ENCODE measurements around the gene ARRB1. TPM values are rescaled to one million over a fixed set of nuclear protein-coding genes. Genes with fewer than 3 reads are reported as not detected.
A peak's percentile ranks its signal among the peaks of the same experiment; 100 is the strongest.
"Not testable (repeated sequence)": the region's sequence is repeated elsewhere in the genome, so short reads cannot be mapped to it uniquely, and the experiment has no call there.

ARRB1 gene
- polyA plus RNA-seq, 4 donors, result 20.0 to 41.5 (median 31.1) TPM

DNA sequence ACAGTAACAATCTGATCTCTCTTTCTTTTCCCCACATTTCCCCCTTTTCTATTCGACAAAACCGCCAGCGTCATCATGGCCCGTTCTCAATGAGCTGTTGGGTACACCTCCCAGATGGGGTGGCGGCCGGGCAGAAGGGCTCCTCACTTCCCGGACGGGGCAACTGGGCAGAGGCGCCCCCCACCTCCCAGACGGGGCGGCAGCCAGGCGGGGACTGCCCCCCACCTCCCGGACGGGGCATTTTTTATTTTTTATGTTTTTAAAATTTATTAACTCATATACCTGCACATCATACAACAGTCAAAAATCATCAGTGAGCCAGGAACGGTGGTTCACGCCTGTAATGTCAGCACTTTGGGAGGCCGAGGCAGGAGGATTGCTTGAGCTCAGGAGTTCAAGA is 27.3 kb upstream of the ARRB1 start:
- H3K27ac ChIP-seq (ENCODE audit: low read depth in 1 of 3, low read length in 2 of 3), result peak overlapping the region in 1 of 3 donors; percentile 56

GRCh38 chr11:75376175-75376574 is 24.7 kb upstream of the ARRB1 start:
- Histone ChIP-seq H3K4me3 (ENCODE audit: low read depth in 1 of 3, low read length in 3 of 3) (no peak overlapping the region), H3K9me3 (ENCODE audit: control insufficient read depth in 2 of 2, insufficient read depth in 1 of 2, low read depth in 1 of 2, low read length in 1 of 2) (no peaks in the 10 kb centered on the region), H3K4me1 (ENCODE audit: control insufficient read depth in 3 of 3, insufficient read depth in 2 of 3, low read depth in 1 of 3, low read length in 2 of 3) (peaks cover 4 to 40% (median 9%) of the 10 kb centered on the region in 3 donors), H3K27me3 (ENCODE audit: control insufficient read depth in 3 of 3, insufficient read depth in 3 of 3, low read length in 3 of 3) (no peaks in the 10 kb centered on the region), H3K27ac (ENCODE audit: low read depth in 1 of 3, low read length in 2 of 3) (peak overlapping the region in 1 of 3 donors; percentile 9), H3K36me3 (ENCODE audit: control insufficient read depth in 3 of 3, insufficient read depth in 2 of 3, low read depth in 1 of 3, low read length in 3 of 3) (no peaks in the 10 kb centered on the region)
- WGBS, 3 donors, result 84 to 89% (median 85%) methylated on average over 9 of the region's 9 CpGs
- DNase-seq (no peak), FAIRE-seq (no peak)

More for the DNA sequence above, 27.3 kb upstream of the ARRB1 start:
- H3K4me1 ChIP-seq (ENCODE audit: control insufficient read depth in 3 of 3, insufficient read depth in 2 of 3, low read depth in 1 of 3, low read length in 2 of 3), result peaks cover 4 to 26% (median 9%) of the 10 kb centered on the region in 3 donors
- not testable (repeated sequence) for FAIRE-seq; H3K36me3 ChIP-seq (ENCODE audit: control insufficient read depth in 3 of 3, insufficient read depth in 2 of 3, low read depth in 1 of 3, low read length in 3 of 3); H3K9me3 ChIP-seq (ENCODE audit: control insufficient read depth in 2 of 2, insufficient read depth in 1 of 2, low read depth in 1 of 2, low read length in 1 of 2); DNase-seq; H3K4me3 ChIP-seq (ENCODE audit: low read depth in 1 of 3, low read length in 3 of 3); H3K27me3 ChIP-seq (ENCODE audit: control insufficient read depth in 3 of 3, insufficient read depth in 3 of 3, low read length in 3 of 3)
- 85 to 92% (median 91%) methylated on average over 17 of the region's 17 CpGs for WGBS, 3 donors

DNA sequence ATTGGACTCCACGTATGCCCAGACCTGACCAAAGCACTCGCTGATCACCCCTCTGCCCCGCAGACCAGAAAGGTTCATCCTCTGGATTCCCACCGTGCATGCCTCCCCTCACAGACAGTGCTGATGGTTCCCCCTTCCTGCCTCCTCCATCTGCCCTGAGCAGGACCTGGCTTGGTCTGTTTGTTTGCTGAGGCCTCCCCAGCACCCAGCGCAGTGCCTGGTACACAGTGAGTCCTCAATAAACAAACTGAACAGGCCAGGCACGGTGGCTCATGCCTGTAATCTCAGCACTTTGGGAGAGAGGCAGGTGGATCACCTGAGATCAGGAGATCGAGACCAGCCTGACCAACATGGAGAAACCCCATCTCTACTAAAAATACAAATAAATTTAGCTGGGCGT is 24.2 kb upstream of the ARRB1 start:
- peaks cover 0 to 35% (median 6%) of the 10 kb centered on the region in 3 donors for H3K4me1 ChIP-seq (ENCODE audit: control insufficient read depth in 3 of 3, insufficient read depth in 2 of 3, low read depth in 1 of 3, low read length in 2 of 3)
- no peak for FAIRE-seq
- 78 to 86% (median 84%) methylated on average over 8 of the region's 8 CpGs for WGBS, 3 donors

DNA sequence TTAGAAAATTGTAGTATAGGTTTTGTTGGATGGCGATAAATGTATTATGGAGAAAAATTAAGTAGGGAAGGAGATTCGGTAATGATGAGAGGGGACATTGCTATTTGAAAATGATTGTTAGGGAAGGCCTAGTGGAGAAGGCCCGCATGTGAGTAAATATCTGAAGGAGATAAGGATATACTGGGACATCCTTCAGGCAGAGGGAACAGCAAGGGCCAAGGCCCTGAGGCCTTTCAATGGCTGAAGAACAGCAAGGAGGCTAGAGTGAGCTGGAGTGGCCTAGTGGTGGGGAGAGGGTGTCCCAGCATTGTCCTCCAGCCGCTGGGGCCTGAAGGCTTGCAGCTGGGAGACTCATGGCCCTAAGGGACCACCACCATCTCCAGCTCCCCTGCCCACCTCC is 23.2 kb upstream of the ARRB1 start:
- DNase-seq, result no peak
- H3K27me3 ChIP-seq (ENCODE audit: control insufficient read depth in 3 of 3, insufficient read depth in 3 of 3, low read length in 3 of 3), result no peaks in the 10 kb centered on the region
- 89 to 93% (median 91%) methylated on average over 3 to 4 of the region's 4 CpGs for WGBS, 3 donors
- no peaks in the 10 kb centered on the region for H3K36me3 ChIP-seq (ENCODE audit: control insufficient read depth in 3 of 3, insufficient read depth in 2 of 3, low read depth in 1 of 3, low read length in 3 of 3)
- H3K27ac ChIP-seq (ENCODE audit: low read depth in 1 of 3, low read length in 2 of 3), result no peak overlapping the region
- H3K9me3 ChIP-seq (ENCODE audit: control insufficient read depth in 2 of 2, insufficient read depth in 1 of 2, low read depth in 1 of 2, low read length in 1 of 2), result no peaks in the 10 kb centered on the region
- H3K4me1 ChIP-seq (ENCODE audit: control insufficient read depth in 3 of 3, insufficient read depth in 2 of 3, low read depth in 1 of 3, low read length in 2 of 3), result peaks cover 0 to 26% (median 6%) of the 10 kb centered on the region in 3 donors
- FAIRE-seq, result no peak
- H3K4me3 ChIP-seq (ENCODE audit: low read depth in 1 of 3, low read length in 3 of 3), result no peak overlapping the region

More for the DNA sequence above, 24.2 kb upstream of the ARRB1 start:
- Histone ChIP-seq H3K9me3 (ENCODE audit: control insufficient read depth in 2 of 2, insufficient read depth in 1 of 2, low read depth in 1 of 2, low read length in 1 of 2) (no peaks in the 10 kb centered on the region), H3K27me3 (ENCODE audit: control insufficient read depth in 3 of 3, insufficient read depth in 3 of 3, low read length in 3 of 3) (no peaks in the 10 kb centered on the region), H3K27ac (ENCODE audit: low read depth in 1 of 3, low read length in 2 of 3) (no peak overlapping the region), H3K36me3 (ENCODE audit: control insufficient read depth in 3 of 3, insufficient read depth in 2 of 3, low read depth in 1 of 3, low read length in 3 of 3) (no peaks in the 10 kb centered on the region), H3K4me3 (ENCODE audit: low read depth in 1 of 3, low read length in 3 of 3) (no peak overlapping the region)
- no peak for DNase-seq

DNA sequence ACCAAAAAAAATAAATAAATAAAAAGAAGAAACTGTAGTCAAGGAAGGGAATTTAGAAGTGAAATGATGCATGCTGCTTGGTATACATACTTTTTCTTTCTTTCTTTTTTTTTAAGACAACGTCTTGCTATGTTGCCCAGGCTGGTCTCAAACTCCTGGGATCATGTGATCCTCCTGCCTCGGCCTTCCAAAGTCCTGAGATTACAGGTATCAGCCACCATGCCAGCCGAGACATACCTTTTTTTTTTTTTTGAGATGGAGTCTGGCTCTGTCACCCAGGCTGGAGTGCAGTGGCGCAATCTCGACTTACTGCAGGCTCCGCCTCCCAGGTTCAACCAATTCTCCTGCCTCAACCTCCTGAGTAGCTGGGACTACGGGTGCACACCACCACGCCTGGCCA is 21.7 kb upstream of the ARRB1 start:
- Histone ChIP-seq H3K9me3 (ENCODE audit: control insufficient read depth in 2 of 2, insufficient read depth in 1 of 2, low read depth in 1 of 2, low read length in 1 of 2) (peaks cover 0 to 5% of the 10 kb centered on the region in 2 donors), H3K27ac (ENCODE audit: low read depth in 1 of 3, low read length in 2 of 3) (peak overlapping the region in 1 of 3 donors; percentile 90), H3K4me1 (ENCODE audit: control insufficient read depth in 3 of 3, insufficient read depth in 2 of 3, low read depth in 1 of 3, low read length in 2 of 3) (peaks cover 0 to 17% (median 2%) of the 10 kb centered on the region in 3 donors), H3K4me3 (ENCODE audit: low read depth in 1 of 3, low read length in 3 of 3) (no peak overlapping the region), H3K36me3 (ENCODE audit: control insufficient read depth in 3 of 3, insufficient read depth in 2 of 3, low read depth in 1 of 3, low read length in 3 of 3) (no peaks in the 10 kb centered on the region), H3K27me3 (ENCODE audit: control insufficient read depth in 3 of 3, insufficient read depth in 3 of 3, low read length in 3 of 3) (no peaks in the 10 kb centered on the region)
- WGBS, 3 donors, result 54 to 76% (median 60%) methylated on average over 8 of the region's 8 CpGs
- DNase-seq, result peak; percentile 45 to 77
- FAIRE-seq, result no peak

- Histone ChIP-seq H3K27me3 (ENCODE audit: control insufficient read depth in 3 of 3, insufficient read depth in 3 of 3, low read length in 3 of 3) (no peaks in the 10 kb centered on the region), H3K4me3 (ENCODE audit: low read depth in 1 of 3, low read length in 3 of 3) (no peak overlapping the region), H3K27ac (ENCODE audit: low read depth in 1 of 3, low read length in 2 of 3) (peak overlapping the region; percentile 89 to 93 (median 90)), H3K9me3 (ENCODE audit: control insufficient read depth in 2 of 2, insufficient read depth in 1 of 2, low read depth in 1 of 2, low read length in 1 of 2) (peaks cover 0 to 5% of the 10 kb centered on the region in 2 donors), H3K4me1 (ENCODE audit: control insufficient read depth in 3 of 3, insufficient read depth in 2 of 3, low read depth in 1 of 3, low read length in 2 of 3) (peaks cover 0 to 17% (median 2%) of the 10 kb centered on the region in 3 donors), H3K36me3 (ENCODE audit: control insufficient read depth in 3 of 3, insufficient read depth in 2 of 3, low read depth in 1 of 3, low read length in 3 of 3) (no peaks in the 10 kb centered on the region)
- WGBS, 3 donors, result 7 to 36% (median 23%) methylated on average over 8 of the region's 8 CpGs
- no peak for FAIRE-seq
- peak; percentile 80 to 94 for DNase-seq
Measured at GRCh38 chr11:75371949-75372876, 20.8 kb upstream of the ARRB1 start.

- H3K27ac ChIP-seq (ENCODE audit: low read depth in 1 of 3, low read length in 2 of 3), result no peak overlapping the region
- no peak overlapping the region for H3K4me3 ChIP-seq (ENCODE audit: low read depth in 1 of 3, low read length in 3 of 3)
- FAIRE-seq (no peak), DNase-seq (no peak)
- no peaks in the 10 kb centered on the region for H3K36me3 ChIP-seq (ENCODE audit: control insufficient read depth in 3 of 3, insufficient read depth in 2 of 3, low read depth in 1 of 3, low read length in 3 of 3)
- H3K27me3 ChIP-seq (ENCODE audit: control insufficient read depth in 3 of 3, insufficient read depth in 3 of 3, low read length in 3 of 3), result no peaks in the 10 kb centered on the region
- 70 to 79% (median 77%) methylated on average over 6 of the region's 6 CpGs for WGBS, 3 donors
- H3K9me3 ChIP-seq (ENCODE audit: control insufficient read depth in 2 of 2, insufficient read depth in 1 of 2, low read depth in 1 of 2, low read length in 1 of 2), result peaks cover 0 to 5% of the 10 kb centered on the region in 2 donors
- H3K4me1 ChIP-seq (ENCODE audit: control insufficient read depth in 3 of 3, insufficient read depth in 2 of 3, low read depth in 1 of 3, low read length in 2 of 3), result peaks cover 0 to 17% (median 2%) of the 10 kb centered on the region in 3 donors
Measured at GRCh38 chr11:75369560-75370255, 18.2 kb upstream of the ARRB1 start.

GRCh38 chr11:75366826-75367225 is 15.4 kb upstream of the ARRB1 start:
- H3K9me3 ChIP-seq (ENCODE audit: control insufficient read depth in 2 of 2, insufficient read depth in 1 of 2, low read depth in 1 of 2, low read length in 1 of 2); H3K27ac ChIP-seq (ENCODE audit: low read depth in 1 of 3, low read length in 2 of 3); H3K36me3 ChIP-seq (ENCODE audit: control insufficient read depth in 3 of 3, insufficient read depth in 2 of 3, low read depth in 1 of 3, low read length in 3 of 3); DNase-seq; H3K4me1 ChIP-seq (ENCODE audit: control insufficient read depth in 3 of 3, insufficient read depth in 2 of 3, low read depth in 1 of 3, low read length in 2 of 3); H3K27me3 ChIP-seq (ENCODE audit: control insufficient read depth in 3 of 3, insufficient read depth in 3 of 3, low read length in 3 of 3); H3K4me3 ChIP-seq (ENCODE audit: low read depth in 1 of 3, low read length in 3 of 3); FAIRE-seq: not testable (repeated sequence)
- 77 to 82% (median 79%) methylated on average over 5 of the region's 5 CpGs for WGBS, 3 donors
